ENCODE data around the gene GHRHR. TPM values are rescaled to one million over a fixed set of nuclear protein-coding genes. Genes with fewer than 3 reads are reported as not detected.

Gene GHRHR
- total and polyA plus RNA-seq, 9 of the 15 experiments (the other 6 are each of a cell fraction or from before 2014, with no cell fraction given) = not detected

DNA sequence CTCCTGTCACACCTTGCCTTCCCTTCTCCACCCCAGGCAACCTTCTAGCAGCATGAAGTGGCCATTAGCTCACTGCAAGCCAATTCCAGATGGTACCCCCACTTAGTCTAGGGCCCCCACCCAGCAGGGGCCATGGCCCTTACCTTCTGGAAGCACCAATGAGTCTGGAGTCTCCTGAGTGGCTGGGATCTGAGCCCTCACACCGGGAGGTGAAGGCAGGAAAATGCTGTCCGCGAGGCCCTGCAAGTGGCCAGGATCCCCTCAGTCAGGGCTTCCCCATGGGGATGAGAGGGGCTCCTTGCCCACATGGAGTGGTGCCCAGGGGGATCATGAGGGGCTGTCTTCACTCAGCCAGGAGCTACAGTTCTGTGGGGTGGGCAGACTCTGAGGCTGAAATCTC lies 47.5 kb upstream of the GHRHR start:
- H3K4me2 ChIP-seq (ENCODE audit: insufficient read depth, low read length) = peak overlapping the region; percentile 70; the same call in 1 of the 2 replicates
- H3K27me3 ChIP-seq (ENCODE audit: control insufficient read depth in 2 of 2, insufficient read depth in 2 of 2, low read length in 2 of 2) = no peaks in the 10 kb centered on the region
- no peaks in the 10 kb centered on the region for H3K36me3 ChIP-seq (ENCODE audit: control insufficient read depth, insufficient read depth, low read length)
- peaks cover 3% of the 10 kb centered on the region for H3K9me1 ChIP-seq (ENCODE audit: control insufficient read depth, insufficient read depth, low read length)
- H3K9ac ChIP-seq (ENCODE audit: insufficient read depth in 1 of 2, low read depth in 2 of 2, low read length in 2 of 2) = peak overlapping the region; percentile 56 to 84; a peak in 3 of 4 replicates
- no peaks in the 10 kb centered on the region for H3K9me3 ChIP-seq (replicated peaks; ENCODE audit: control insufficient read depth, insufficient read depth, low read depth, low read length)
- in situ Hi-C loops (cut with MboI) = no loop called here
- intact Hi-C loops (cut with micrococcal nuclease) = no loop called here
- no peak for TF ChIP-seq ARHGAP35 (IDR thresholded peaks at IDR 0.05; ENCODE audit: partially characterized antibody)
- no peak for TF ChIP-seq TAF15 (IDR thresholded peaks at IDR 0.05; ENCODE audit: low read depth, low read length)
- TF ChIP-seq ESRRA (IDR thresholded peaks at IDR 0.05; ENCODE audit: borderline replicate concordance, low read depth) = no peak
- no peak for TF ChIP-seq ATF1 (CRISPR knock-in tag; IDR thresholded peaks at IDR 0.05)
- TF ChIP-seq ATF1 (tag; IDR thresholded peaks at IDR 0.05) = no peak
- TF ChIP-seq, protein P1, sequence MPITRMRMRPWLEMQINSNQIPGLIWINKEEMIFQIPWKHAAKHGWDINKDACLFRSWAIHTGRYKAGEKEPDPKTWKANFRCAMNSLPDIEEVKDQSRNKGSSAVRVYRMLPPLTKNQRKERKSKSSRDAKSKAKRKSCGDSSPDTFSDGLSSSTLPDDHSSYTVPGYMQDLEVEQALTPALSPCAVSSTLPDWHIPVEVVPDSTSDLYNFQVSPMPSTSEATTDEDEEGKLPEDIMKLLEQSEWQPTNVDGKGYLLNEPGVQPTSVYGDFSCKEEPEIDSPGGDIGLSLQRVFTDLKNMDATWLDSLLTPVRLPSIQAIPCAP (CRISPR knock-in tag; IDR thresholded peaks at IDR 0.05; ENCODE audit: borderline replicate concordance) = no peak
- TF ChIP-seq KLF16 (IDR thresholded peaks at IDR 0.05) = no peak
- TF ChIP-seq, protein P2, sequence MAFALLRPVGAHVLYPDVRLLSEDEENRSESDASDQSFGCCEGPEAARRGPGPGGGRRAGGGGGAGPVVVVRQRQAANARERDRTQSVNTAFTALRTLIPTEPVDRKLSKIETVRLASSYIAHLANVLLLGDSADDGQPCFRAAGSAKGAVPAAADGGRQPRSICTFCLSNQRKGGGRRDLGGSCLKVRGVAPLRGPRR (CRISPR knock-in tag; IDR thresholded peaks at IDR 0.05) = no peak
- no peak for TF ChIP-seq KDM1A (IDR thresholded peaks at IDR 0.05)
- no peak for TF ChIP-seq SMARCA5 (IDR thresholded peaks at IDR 0.05)
- no peak for TF ChIP-seq ZKSCAN8 (CRISPR knock-in tag; IDR thresholded peaks at IDR 0.05)
- no peak for TF ChIP-seq POLR2AphosphoS5 (IDR thresholded peaks at IDR 0.05; ENCODE audit: control insufficient read depth, insufficient read depth, low read depth, low read length)
- TF ChIP-seq, protein P3, sequence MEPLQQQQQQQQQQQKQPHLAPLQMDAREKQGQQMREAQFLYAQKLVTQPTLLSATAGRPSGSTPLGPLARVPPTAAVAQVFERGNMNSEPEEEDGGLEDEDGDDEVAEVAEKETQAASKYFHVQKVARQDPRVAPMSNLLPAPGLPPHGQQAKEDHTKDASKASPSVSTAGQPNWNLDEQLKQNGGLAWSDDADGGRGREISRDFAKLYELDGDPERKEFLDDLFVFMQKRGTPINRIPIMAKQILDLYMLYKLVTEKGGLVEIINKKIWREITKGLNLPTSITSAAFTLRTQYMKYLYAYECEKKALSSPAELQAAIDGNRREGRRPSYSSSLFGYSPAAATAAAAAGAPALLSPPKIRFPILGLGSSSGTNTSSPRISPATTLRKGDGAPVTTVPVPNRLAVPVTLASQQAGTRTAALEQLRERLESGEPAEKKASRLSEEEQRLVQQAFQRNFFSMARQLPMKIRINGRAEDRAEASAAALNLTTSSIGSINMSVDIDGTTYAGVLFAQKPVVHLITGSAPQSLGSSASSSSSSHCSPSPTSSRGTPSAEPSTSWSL (CRISPR knock-in tag; IDR thresholded peaks at IDR 0.05; ENCODE audit: borderline replicate concordance) = no peak
- no peak for TF ChIP-seq NUFIP1 (IDR thresholded peaks at IDR 0.05; ENCODE audit: partially characterized antibody)
- 72% methylated on average over 3 of the region's 3 CpGs for WGBS (ENCODE audit: insufficient coverage, low coverage, missing lambda C conversion rate)
- BruUV-seq (replicated peaks) = no TSS peak
- peaks cover 81 to 82% of the 10 kb centered on the region in 2 experiments for H3K4me1 ChIP-seq (replicated peaks in 1 of 2; ENCODE audit: control insufficient read depth in 2 of 2, insufficient read depth in 2 of 2, low read length in 2 of 2)
- no peak overlapping the region for H3K4me3 ChIP-seq
- H4K20me1 ChIP-seq (replicated peaks; ENCODE audit: control insufficient read depth, insufficient read depth, low read length) = no peaks in the 10 kb centered on the region
- CTCF ChIA-PET (ENCODE audit: low intra/inter-chr PET ratio) = no interaction called here
- ATAC-seq (no peak), DNase-seq (ENCODE audit: extremely low read depth in 1 of 4, low spot score in 3 of 4) (no peak), FAIRE-seq (no peak)
- peak overlapping the region; percentile 82; the same call in 1 of the 3 replicates for H3K27ac ChIP-seq (ENCODE audit: extremely low read depth, low read depth, low read length)
- no peaks in the 10 kb centered on the region; the same call in 2 of the 3 replicates for H3K79me2 ChIP-seq (ENCODE audit: control insufficient read depth, insufficient read depth, low read length)
- H2AFZ ChIP-seq (ENCODE audit: low read depth, low read length) = 0 out of 2 replicates have a peak overlapping the region, but pooled peaks have one; percentile 11
- POLR2A ChIA-PET = interaction anchor here (0.7 to 1.1 kb wide), 5 partner anchors 15 to 528 kb away, joined by 3 to 4 read pairs (median 3); no protein-coding TSS in a partner anchor

Data from K562 (cell line).